Measurements from ENCODE around the gene TNFRSF13B.
"Not testable (repeated sequence)": the region's sequence is repeated elsewhere in the genome, so short reads cannot be mapped to it uniquely, and the experiment has no call there.

The TNFRSF13B gene

GRCh38 chr17:16905593-16906191 is 66.2 kb downstream of the TNFRSF13B start:
- no peak overlapping the region for H3K4me3 ChIP-seq (ENCODE audit: low read depth, low read length)
- TF ChIP-seq CTCF (IDR thresholded peaks at IDR 0.05; ENCODE audit: insufficient read depth, low read depth, low read length, missing control alignments): no peak
- no peak for DNase-seq (ENCODE audit: low read depth)

GRCh38 chr17:16903070-16903469 is 68.8 kb downstream of the TNFRSF13B start:
- not testable (repeated sequence) for DNase-seq (ENCODE audit: low read depth); H3K4me3 ChIP-seq (ENCODE audit: low read depth, low read length)

- DNase-seq (ENCODE audit: low read depth): no peak
- no peak for TF ChIP-seq CTCF (IDR thresholded peaks at IDR 0.05; ENCODE audit: insufficient read depth, low read depth, low read length, missing control alignments)
- no peak overlapping the region for H3K4me3 ChIP-seq (ENCODE audit: low read depth, low read length)
These were observed 71.5 kb downstream of the TNFRSF13B start for GRCh38 chr17:16900288-16900882.

GRCh38 chr17:16897211-16897896 is 74.6 kb downstream of the TNFRSF13B start:
- not testable (repeated sequence) for H3K4me3 ChIP-seq (ENCODE audit: low read depth, low read length); DNase-seq (ENCODE audit: low read depth)

GRCh38 chr17:16896235-16896634 is 75.7 kb downstream of the TNFRSF13B start:
- not testable (repeated sequence) for H3K4me3 ChIP-seq (ENCODE audit: low read depth, low read length); DNase-seq (ENCODE audit: low read depth)

GRCh38 chr17:16893527-16893926 is 78.4 kb downstream of the TNFRSF13B start:
- H3K4me3 ChIP-seq (ENCODE audit: low read depth, low read length); DNase-seq (ENCODE audit: low read depth): not testable (repeated sequence)

- not testable (repeated sequence) for H3K4me3 ChIP-seq (ENCODE audit: low read depth, low read length); DNase-seq (ENCODE audit: low read depth)
These were observed 79.0 kb downstream of the TNFRSF13B start for GRCh38 chr17:16892876-16893454.

- DNase-seq (ENCODE audit: low read depth): no peak
- no peak for TF ChIP-seq CTCF (IDR thresholded peaks at IDR 0.05; ENCODE audit: insufficient read depth, low read depth, low read length, missing control alignments)
- H3K4me3 ChIP-seq (ENCODE audit: low read depth, low read length): no peak overlapping the region
These were observed 82.8 kb downstream of the TNFRSF13B start for GRCh38 chr17:16889088-16889465.

All from GM12865 (cell line).